ENCODE measurements around the gene ESPN. TPM values are rescaled to one million over a fixed set of nuclear protein-coding genes. Genes with fewer than 3 reads are reported as not detected.

ESPN gene
- total RNA-seq, 1 donor from 2014 or later = 25.7 TPM

DNA sequence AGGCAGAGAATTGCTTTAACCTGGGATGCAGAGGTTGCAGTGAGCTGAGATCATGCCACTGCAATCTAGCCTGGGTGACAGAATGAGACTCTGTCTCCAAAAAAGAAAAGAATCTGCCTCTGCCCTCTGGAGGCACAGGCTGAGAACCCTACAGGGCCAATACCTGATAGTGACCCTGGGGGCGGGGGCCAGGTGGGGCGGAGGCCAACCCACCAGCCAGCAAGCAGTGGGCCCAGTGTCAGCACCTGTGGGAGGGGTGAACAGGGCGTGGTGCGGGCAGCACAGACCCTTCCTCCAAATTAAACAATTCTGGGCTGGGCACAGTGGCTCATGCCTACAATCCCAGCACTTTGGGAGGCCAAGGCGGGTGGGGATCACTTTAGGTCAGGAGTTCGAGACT, 85.9 kb downstream of the ESPN start:
- Mint-ChIP-seq H3K9me3 (ENCODE audit: unreplicated experiment) (peaks cover 5% of the 10 kb centered on the region), H3K4me3 (ENCODE audit: unreplicated experiment) (no peak overlapping the region), H3K4me1 (ENCODE audit: low read depth, unreplicated experiment) (peaks cover 4% of the 10 kb centered on the region), H3K36me3 (ENCODE audit: unreplicated experiment) (no peaks in the 10 kb centered on the region), H3K27ac (ENCODE audit: unreplicated experiment) (no peak overlapping the region), H3K27me3 (ENCODE audit: unreplicated experiment) (no peaks in the 10 kb centered on the region)
- no peak for DNase-seq
- no peak for TF ChIP-seq CTCF (IDR thresholded peaks at IDR 0.05; ENCODE audit: partially characterized antibody, unreplicated experiment)

Small RNA genes lying within 50 kb of the gene (microRNA-seq; reads per million reads assigned to microRNA genes)
- gene MIR4252 (ENCODE audit: unreplicated experiment) = not detected

Other genes starting within 250 kb of the ESPN start
- gene CHD5, start 244.5 kb upstream of the ESPN start, total RNA-seq (ENCODE audit: unreplicated experiment) = 0.96 TPM
- 275 TPM for gene RPL22, start 225.2 kb upstream of the ESPN start, total RNA-seq (ENCODE audit: unreplicated experiment)
- 5.6 TPM for gene RNF207, start 218.7 kb upstream of the ESPN start, total RNA-seq (ENCODE audit: unreplicated experiment)
- 55.5 TPM for gene ICMT, start 188.8 kb upstream of the ESPN start, total RNA-seq (ENCODE audit: unreplicated experiment)
- gene HES3, start 180.6 kb upstream of the ESPN start, total RNA-seq (ENCODE audit: unreplicated experiment) = 0.66 TPM
- gene GPR153, start 163.7 kb upstream of the ESPN start, total RNA-seq (ENCODE audit: unreplicated experiment) = 174 TPM
- 175 TPM for gene ACOT7, start 31.0 kb upstream of the ESPN start, total RNA-seq (ENCODE audit: unreplicated experiment)
- 54.6 TPM for gene HES2, start 4.9 kb upstream of the ESPN start, total RNA-seq (ENCODE audit: unreplicated experiment)
- gene TNFRSF25, start 41.4 kb downstream of the ESPN start, total RNA-seq (ENCODE audit: unreplicated experiment) = 47.5 TPM
- gene PLEKHG5, start 66.9 kb downstream of the ESPN start, total RNA-seq (ENCODE audit: unreplicated experiment) = 53.0 TPM
- gene NOL9, start 129.7 kb downstream of the ESPN start, total RNA-seq (ENCODE audit: unreplicated experiment) = 34.5 TPM
- not detected for gene TAS1R1, start 130.5 kb downstream of the ESPN start, total RNA-seq (ENCODE audit: unreplicated experiment)
- gene ZBTB48, start 155.2 kb downstream of the ESPN start, total RNA-seq (ENCODE audit: unreplicated experiment) = 39.0 TPM
- gene KLHL21, start 178.1 kb downstream of the ESPN start, total RNA-seq (ENCODE audit: unreplicated experiment) = 9.2 TPM
- 13.2 TPM for gene PHF13, start 189.0 kb downstream of the ESPN start, total RNA-seq (ENCODE audit: unreplicated experiment)
- gene THAP3, start 200.1 kb downstream of the ESPN start, total RNA-seq (ENCODE audit: unreplicated experiment) = 30.2 TPM

Measured in glutamatergic neuron (in vitro differentiated cells).